ENCODE data around the gene LARP4B. TPM values are rescaled to one million over a fixed set of nuclear protein-coding genes. Genes with fewer than 3 reads are reported as not detected.

The LARP4B gene
- total RNA-seq, 1 donor from 2014 or later, result 58.4 TPM

DNA sequence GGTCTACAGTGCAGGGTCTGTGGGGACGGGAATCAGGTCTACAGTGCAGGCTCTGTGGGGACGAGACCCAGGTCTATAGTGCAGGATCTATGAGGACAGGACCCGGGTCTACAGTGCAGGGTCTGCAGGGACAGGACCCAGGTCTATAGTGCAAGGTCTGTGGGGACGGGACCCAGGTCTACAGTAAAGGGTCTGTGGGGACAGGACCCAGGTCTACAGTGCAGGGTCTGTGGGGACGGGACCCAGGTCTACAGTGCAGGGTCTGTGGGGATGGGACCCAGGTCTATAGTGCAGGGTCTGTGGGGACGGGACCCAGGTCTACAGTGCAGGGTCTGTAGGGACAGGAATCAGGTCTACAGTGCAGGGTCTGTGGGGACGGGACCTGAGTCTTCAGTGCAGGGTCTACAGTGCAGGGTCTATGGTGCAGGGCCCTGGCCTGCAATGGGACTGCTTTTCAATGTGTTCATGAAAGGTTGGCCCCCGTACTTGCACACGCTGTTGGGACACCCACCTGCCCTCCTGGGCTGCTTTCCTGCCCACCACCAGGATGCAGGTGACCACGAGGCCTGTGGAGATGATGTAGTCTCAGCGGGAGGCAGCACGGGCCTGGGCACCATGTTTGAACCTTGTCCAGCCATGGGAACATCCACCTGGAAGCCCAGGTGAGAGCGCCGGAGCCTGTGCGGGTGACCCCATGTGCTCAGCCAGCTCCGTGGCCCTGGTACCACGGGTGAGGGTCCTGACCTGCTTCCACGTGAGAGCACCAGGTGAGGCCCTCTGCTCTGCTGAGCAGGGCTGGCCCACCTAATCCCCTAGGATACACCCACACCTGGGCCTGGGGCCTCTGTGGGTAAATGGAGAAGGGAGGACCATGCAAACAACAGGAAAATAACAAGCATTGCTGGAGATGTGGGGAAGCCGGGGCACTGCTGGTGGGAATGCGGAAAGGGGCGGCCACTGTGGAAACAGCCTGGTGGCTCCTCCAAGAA lies 150.7 kb downstream of the LARP4B start:
- TF ChIP-seq, protein P1, sequence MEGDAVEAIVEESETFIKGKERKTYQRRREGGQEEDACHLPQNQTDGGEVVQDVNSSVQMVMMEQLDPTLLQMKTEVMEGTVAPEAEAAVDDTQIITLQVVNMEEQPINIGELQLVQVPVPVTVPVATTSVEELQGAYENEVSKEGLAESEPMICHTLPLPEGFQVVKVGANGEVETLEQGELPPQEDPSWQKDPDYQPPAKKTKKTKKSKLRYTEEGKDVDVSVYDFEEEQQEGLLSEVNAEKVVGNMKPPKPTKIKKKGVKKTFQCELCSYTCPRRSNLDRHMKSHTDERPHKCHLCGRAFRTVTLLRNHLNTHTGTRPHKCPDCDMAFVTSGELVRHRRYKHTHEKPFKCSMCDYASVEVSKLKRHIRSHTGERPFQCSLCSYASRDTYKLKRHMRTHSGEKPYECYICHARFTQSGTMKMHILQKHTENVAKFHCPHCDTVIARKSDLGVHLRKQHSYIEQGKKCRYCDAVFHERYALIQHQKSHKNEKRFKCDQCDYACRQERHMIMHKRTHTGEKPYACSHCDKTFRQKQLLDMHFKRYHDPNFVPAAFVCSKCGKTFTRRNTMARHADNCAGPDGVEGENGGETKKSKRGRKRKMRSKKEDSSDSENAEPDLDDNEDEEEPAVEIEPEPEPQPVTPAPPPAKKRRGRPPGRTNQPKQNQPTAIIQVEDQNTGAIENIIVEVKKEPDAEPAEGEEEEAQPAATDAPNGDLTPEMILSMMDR (conservative IDR thresholded peaks at IDR 0.05; ENCODE audit: low read depth, low read length), result no peak
- no peak overlapping the region for H3K4me3 ChIP-seq (ENCODE audit: low read depth, low read length)
- DNase-seq (ENCODE audit: low read depth), result no peak

DNA sequence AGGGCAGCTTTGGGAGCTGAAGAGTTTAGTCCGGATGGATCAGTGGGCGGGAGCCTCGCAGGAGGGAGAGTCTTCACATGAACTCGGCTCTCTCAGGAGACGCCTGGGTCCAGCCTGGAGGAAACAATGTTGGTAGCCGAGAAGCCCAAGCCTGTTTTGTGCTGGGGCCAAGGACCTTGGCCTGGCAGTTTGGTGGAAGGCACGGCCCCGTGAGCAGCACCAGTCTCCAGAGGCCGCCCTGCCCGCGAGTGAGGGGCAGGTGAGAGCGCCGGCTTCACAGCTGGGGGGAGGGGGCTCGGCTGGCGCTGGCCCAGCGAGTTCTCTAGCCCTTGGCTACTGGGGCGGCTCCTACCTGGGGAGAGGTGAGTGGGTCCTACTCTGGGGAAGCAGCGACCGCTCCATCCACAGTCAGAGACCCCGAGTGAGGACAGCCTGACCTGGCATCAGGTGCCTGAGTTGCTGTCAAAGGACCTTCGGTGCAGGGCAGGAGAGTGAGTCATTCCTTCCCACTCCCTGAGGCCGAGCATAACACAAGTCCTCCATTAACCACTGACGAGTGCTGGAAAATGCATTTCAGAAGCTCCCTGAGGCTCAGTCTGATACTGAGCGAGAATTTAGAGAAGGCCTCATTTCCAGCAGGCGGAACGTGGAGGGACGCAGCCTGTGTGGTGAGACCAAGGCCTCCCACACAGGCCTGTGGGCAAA lies 152.7 kb downstream of the LARP4B start:
- no peak overlapping the region for H3K4me3 ChIP-seq (ENCODE audit: low read depth, low read length)
- DNase-seq (ENCODE audit: low read depth), result no peak
- TF ChIP-seq, protein P1 (conservative IDR thresholded peaks at IDR 0.05; ENCODE audit: low read depth, low read length), result no peak

DNA sequence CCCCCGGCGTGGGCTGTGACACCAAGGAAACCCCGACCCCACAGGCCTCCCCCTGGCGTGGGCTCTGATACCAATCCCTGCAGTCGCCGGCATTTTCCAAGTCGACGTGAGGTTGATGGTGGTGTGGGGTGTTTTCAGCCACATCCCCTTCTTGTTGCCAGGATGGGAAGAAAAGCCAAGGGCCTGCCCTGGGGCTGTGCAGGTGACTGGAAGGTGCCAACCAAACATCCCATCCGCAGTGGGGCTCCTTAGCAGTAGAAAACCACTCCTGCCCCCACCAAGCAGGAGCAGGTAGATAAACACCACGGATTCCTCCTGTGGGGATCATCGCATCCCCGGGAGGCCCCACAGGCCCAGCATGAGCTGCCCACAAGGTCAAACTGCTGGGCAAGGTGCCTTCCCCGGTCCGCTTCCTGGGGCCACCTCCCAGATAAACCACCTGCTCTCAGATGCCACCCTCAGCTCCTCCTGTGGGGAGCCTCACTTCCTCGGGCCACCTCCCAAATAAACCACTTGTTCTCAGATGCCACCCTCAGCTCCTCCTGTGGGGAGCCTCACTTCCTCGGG lies 153.5 kb downstream of the LARP4B start:
- TF ChIP-seq, protein P1 (conservative IDR thresholded peaks at IDR 0.05; ENCODE audit: low read depth, low read length), result no peak
- H3K4me3 ChIP-seq (ENCODE audit: low read depth, low read length), result no peak overlapping the region
- DNase-seq (ENCODE audit: low read depth), result no peak

DNA sequence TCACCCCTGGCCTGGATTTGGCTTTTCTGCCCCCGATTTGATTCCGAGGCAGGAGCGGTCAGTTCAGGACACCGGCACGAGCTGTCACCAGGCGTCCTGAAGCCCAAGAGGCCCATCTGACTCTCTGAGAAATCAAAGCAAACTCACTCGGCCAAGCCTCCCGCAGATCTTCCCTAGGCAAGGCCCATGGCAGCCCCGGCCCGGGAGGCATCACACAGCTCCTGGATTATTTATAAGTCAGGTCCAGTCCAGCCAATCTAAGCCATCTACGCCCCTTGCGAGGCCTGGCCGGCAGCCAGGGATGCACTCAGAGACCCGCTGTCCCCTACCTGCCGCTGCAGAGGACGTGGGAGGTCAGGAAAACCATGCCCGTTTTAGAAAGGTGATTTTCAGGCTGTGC lies 154.7 kb downstream of the LARP4B start:
- no peak overlapping the region for H3K4me3 ChIP-seq (ENCODE audit: low read depth, low read length)
- DNase-seq (ENCODE audit: low read depth), result no peak
- TF ChIP-seq, protein P1 (conservative IDR thresholded peaks at IDR 0.05; ENCODE audit: low read depth, low read length), result no peak

DNA sequence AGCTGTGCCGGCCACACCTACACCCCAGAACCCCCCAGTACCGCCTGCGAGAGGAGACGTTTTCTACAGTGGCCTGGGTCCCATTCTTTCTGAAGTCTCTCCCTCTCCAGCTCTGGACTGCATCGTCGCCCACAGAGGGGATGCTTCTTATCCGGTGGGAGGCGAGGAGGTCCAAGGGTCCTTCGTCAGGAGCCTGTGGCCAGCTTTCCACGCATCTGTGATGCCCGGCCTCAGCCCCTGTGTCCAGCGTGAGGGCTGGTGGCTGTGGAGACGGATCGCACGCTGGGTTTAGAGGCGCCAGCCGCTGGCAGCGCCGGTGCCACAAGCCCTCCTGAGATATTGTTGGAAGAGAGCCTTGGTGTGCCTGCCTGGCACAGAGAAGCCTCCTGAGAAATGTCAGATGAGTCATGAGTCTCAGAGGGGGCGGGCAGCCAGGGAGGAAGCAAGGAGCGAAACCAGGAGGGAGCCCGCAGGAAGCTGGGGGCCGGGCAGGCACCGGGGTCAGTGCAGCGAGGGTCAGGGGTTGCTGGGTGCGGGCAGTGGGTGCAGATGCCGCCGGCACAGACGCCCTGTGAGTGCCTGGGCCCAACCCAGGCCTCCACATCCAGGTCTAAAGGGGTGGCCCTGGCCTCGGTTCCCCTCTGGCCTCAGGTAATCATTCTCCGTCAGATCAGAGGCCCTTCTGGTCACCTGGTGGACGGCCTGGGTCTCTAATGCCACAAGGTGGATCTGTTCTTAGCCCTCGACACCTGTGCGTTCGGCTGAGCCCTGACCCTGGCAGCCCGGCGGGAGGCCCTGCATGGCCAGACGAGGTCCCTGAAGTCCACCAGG lies 156.0 kb downstream of the LARP4B start:
- no peak overlapping the region for H3K4me3 ChIP-seq (ENCODE audit: low read depth, low read length)
- TF ChIP-seq, protein P1 (conservative IDR thresholded peaks at IDR 0.05; ENCODE audit: low read depth, low read length), result no peak
- no peak for DNase-seq (ENCODE audit: low read depth)

DNA sequence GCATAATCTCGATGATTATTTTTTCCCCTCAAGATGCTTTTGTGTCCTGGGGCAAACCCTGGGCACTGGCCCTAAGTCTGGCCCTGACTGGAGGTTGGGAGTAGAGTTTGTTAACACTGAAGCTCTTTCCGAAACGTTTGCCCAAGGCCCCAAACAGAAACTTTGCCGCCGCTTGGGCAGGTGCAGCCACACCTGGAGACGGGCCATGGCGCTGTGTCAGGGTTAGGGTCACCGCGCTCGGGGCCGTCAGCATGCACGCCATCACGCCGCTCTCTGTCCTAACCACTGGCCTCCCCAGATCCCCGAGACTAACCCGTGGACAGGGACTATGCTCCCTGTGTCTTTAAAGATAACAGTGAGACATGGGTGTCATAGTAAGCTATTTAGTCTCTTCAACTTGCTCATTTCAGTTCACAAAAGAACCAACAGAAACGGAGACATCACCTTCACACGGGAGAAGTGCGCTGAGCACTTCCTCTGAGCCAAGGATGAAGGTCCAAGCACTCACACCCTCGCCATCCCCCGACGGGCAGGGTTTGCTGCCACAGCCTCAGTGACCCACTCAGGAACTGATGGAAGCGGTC lies 156.8 kb downstream of the LARP4B start:
- no peak for DNase-seq (ENCODE audit: low read depth)
- TF ChIP-seq, protein P1 (conservative IDR thresholded peaks at IDR 0.05; ENCODE audit: low read depth, low read length), result no peak
- H3K4me3 ChIP-seq (ENCODE audit: low read depth, low read length), result no peak overlapping the region
